ENCODE data around the gene MYO18B. TPM values are rescaled to one million over a fixed set of nuclear protein-coding genes. Genes with fewer than 3 reads are reported as not detected.

The MYO18B gene
- total and polyA plus RNA-seq, 2 donors (not counting 1 experiment from before 2014, with no cell fraction given) = 0.15 TPM; not detected in 1

- Histone ChIP-seq H3K79me2 (ENCODE audit: control insufficient read depth, insufficient read depth, low read length) (no peaks in the 10 kb centered on the region), H3K4me1 (ENCODE audit: control insufficient read depth in 2 of 2, insufficient read depth in 2 of 2, low read length in 2 of 2) (no peaks in the 10 kb centered on the region), H3K4me2 (replicated peaks; ENCODE audit: low read depth, low read length, poor library complexity, severe bottlenecking) (no peak overlapping the region), H3K4me3 (ENCODE audit: control extremely low read depth in 1 of 5, extremely low read depth in 1 of 5, insufficient read depth in 1 of 5, low read depth in 2 of 5, low read length in 4 of 5) (no peak overlapping the region), H3K27ac (ENCODE audit: low read length in 2 of 2) (no peak overlapping the region), H2AFZ (ENCODE audit: insufficient read depth, low read depth, low read length, poor library complexity, severe bottlenecking) (no peak overlapping the region), H3K27me3 (replicated peaks in 1 of 4; ENCODE audit: control extremely low read depth in 1 of 4, control insufficient read depth in 3 of 4, insufficient read depth in 4 of 4, low read length in 3 of 4) (peaks cover 0 to 2% (median 0%) of the 10 kb centered on the region in 4 experiments), H3K9me3 (ENCODE audit: control extremely low read depth in 1 of 3, control insufficient read depth in 2 of 3, insufficient read depth in 1 of 3, low read length in 2 of 3) (peaks cover 0 to 15% (median 0%) of the 10 kb centered on the region in 3 donors), H3K9ac (ENCODE audit: low read length) (no peak overlapping the region), H4K20me1 (ENCODE audit: control insufficient read depth, insufficient read depth, low read length, poor library complexity, severe bottlenecking) (no peaks in the 10 kb centered on the region), H3K36me3 (replicated peaks in 1 of 2; ENCODE audit: control extremely low read depth in 1 of 2, control insufficient read depth in 1 of 2, extremely low read depth in 1 of 2, insufficient read depth in 2 of 2, low read length in 1 of 2) (no peaks in the 10 kb centered on the region)
- no peak for ATAC-seq (ENCODE audit: low read depth)
- intact Hi-C loops (cut with micrococcal nuclease) = no loop called here
- POLR2A ChIA-PET = no interaction called here
- no peaks in the 10 kb centered on the region for H3K4me1 Mint-ChIP-seq
- CTCF ChIA-PET = no interaction called here
- no peak for DNase-seq
- H3K4me3 Mint-ChIP-seq = no peak overlapping the region
- H3K27me3 Mint-ChIP-seq = peaks cover 4% of the 10 kb centered on the region
- H3K27ac Mint-ChIP-seq = no peak overlapping the region
- H3K9me3 Mint-ChIP-seq (ENCODE audit: insufficient read depth) = no peaks in the 10 kb centered on the region
- WGBS (ENCODE audit: insufficient coverage) = 100% methylated on average over 1 of the region's 6 CpGs
- TF ChIP-seq EZH2 (IDR thresholded peaks at IDR 0.05; ENCODE audit: borderline replicate concordance, insufficient read depth, low read depth, low read length, poor library complexity, severe bottlenecking) = no peak
- TF ChIP-seq CTCF (IDR thresholded peaks at IDR 0.05) = no peak
Observed at GRCh38 chr22:26025626-26026025, 283.6 kb downstream of the MYO18B start.

GRCh38 chr22:26027341-26027740 lies 285.4 kb downstream of the MYO18B start:
- H3K9ac ChIP-seq (ENCODE audit: low read length) = no peak overlapping the region
- peaks cover 0 to 2% (median 0%) of the 10 kb centered on the region in 4 experiments for H3K27me3 ChIP-seq (replicated peaks in 1 of 4; ENCODE audit: control extremely low read depth in 1 of 4, control insufficient read depth in 3 of 4, insufficient read depth in 4 of 4, low read length in 3 of 4)
- no peaks in the 10 kb centered on the region for H3K36me3 ChIP-seq (replicated peaks in 1 of 2; ENCODE audit: control extremely low read depth in 1 of 2, control insufficient read depth in 1 of 2, extremely low read depth in 1 of 2, insufficient read depth in 2 of 2, low read length in 1 of 2)
- intact Hi-C loops (cut with micrococcal nuclease) = no loop called here
- H3K9me3 ChIP-seq (ENCODE audit: control extremely low read depth in 1 of 3, control insufficient read depth in 2 of 3, insufficient read depth in 1 of 3, low read length in 2 of 3) = peaks cover 0 to 15% (median 0%) of the 10 kb centered on the region in 3 donors
- no peaks in the 10 kb centered on the region for H3K4me1 Mint-ChIP-seq
- ChIA-PET POLR2A (no interaction called here), CTCF (no interaction called here)
- DNase-seq = no peak
- H3K27ac ChIP-seq (ENCODE audit: low read length in 2 of 2) = no peak overlapping the region
- H3K4me1 ChIP-seq (ENCODE audit: control insufficient read depth in 2 of 2, insufficient read depth in 2 of 2, low read length in 2 of 2) = no peaks in the 10 kb centered on the region
- H4K20me1 ChIP-seq (ENCODE audit: control insufficient read depth, insufficient read depth, low read length, poor library complexity, severe bottlenecking) = no peaks in the 10 kb centered on the region
- no peak overlapping the region for H3K4me2 ChIP-seq (replicated peaks; ENCODE audit: low read depth, low read length, poor library complexity, severe bottlenecking)
- H2AFZ ChIP-seq (ENCODE audit: insufficient read depth, low read depth, low read length, poor library complexity, severe bottlenecking) = no peak overlapping the region
- no peaks in the 10 kb centered on the region for H3K9me3 Mint-ChIP-seq (ENCODE audit: insufficient read depth)
- no peak overlapping the region for H3K4me3 Mint-ChIP-seq
- H3K27ac Mint-ChIP-seq = no peak overlapping the region
- no peak overlapping the region for H3K4me3 ChIP-seq (ENCODE audit: control extremely low read depth in 1 of 5, extremely low read depth in 1 of 5, insufficient read depth in 1 of 5, low read depth in 2 of 5, low read length in 4 of 5)
- peaks cover 4% of the 10 kb centered on the region for H3K27me3 Mint-ChIP-seq
- no peak for ATAC-seq (ENCODE audit: low read depth)
- 95% methylated on average over 12 of the region's 23 CpGs for WGBS (ENCODE audit: insufficient coverage)
- TF ChIP-seq EZH2 (IDR thresholded peaks at IDR 0.05; ENCODE audit: borderline replicate concordance, insufficient read depth, low read depth, low read length, poor library complexity, severe bottlenecking) (no peak), CTCF (IDR thresholded peaks at IDR 0.05) (no peak)
- no peaks in the 10 kb centered on the region for H3K79me2 ChIP-seq (ENCODE audit: control insufficient read depth, insufficient read depth, low read length)
